ENCODE data around the gene PTPN2.

The PTPN2 gene

DNA sequence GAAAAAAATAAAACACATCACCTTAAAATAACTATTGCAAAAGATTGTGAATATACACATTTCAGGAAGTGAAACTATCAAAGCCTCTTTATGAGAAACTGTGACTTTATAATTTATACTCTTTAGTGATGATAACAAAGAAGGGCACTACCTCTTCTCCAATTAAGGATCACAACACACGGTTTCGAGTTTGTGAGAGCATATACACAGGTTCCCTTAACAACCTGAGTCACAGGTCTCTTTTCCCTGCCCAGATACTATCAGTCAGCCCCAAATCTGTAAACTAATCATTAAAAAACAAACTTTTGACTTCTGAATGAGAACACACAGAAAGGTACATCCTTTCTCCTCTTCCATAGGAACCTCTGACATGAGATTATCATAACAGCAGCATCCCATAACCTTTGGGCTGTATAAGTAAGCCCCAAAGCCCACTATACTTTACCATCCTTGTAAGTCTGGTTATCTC is 44.9 kb downstream of the PTPN2 start:
- Histone ChIP-seq H3K79me2 (ENCODE audit: insufficient read depth, low read length) (peaks cover 19% of the 10 kb centered on the region), H3K27me3 (ENCODE audit: low read length) (no peaks in the 10 kb centered on the region), H4K20me1 (ENCODE audit: low read depth, low read length) (peaks cover 8% of the 10 kb centered on the region), H3K9me2 (replicated peaks; ENCODE audit: insufficient read depth, low read length) (no peaks in the 10 kb centered on the region), H3K9ac (ENCODE audit: low read length) (no peak overlapping the region), H2AFZ (ENCODE audit: low read depth, low read length, severe bottlenecking) (no peak overlapping the region), H3K9me3 (ENCODE audit: insufficient read depth, low read length) (no peaks in the 10 kb centered on the region), H3F3A (ENCODE audit: insufficient read depth) (peaks cover 10% of the 10 kb centered on the region), H3K36me3 (ENCODE audit: low read length) (0 out of 2 replicates have a peak, but pooled peaks cover 2% of the 10 kb centered on the region), H3K4me2 (ENCODE audit: low read depth, low read length, poor library complexity, severe bottlenecking) (peak overlapping the region; percentile 59), H3K4me3 (ENCODE audit: insufficient read depth, low read length, poor library complexity, severe bottlenecking) (peak overlapping the region; percentile 17), H3K27ac (ENCODE audit: low read depth, low read length) (peak overlapping the region; percentile 60)
- no peak for TF ChIP-seq EZH2phosphoT487 (conservative IDR thresholded peaks at IDR 0.05; ENCODE audit: low read length)

DNA sequence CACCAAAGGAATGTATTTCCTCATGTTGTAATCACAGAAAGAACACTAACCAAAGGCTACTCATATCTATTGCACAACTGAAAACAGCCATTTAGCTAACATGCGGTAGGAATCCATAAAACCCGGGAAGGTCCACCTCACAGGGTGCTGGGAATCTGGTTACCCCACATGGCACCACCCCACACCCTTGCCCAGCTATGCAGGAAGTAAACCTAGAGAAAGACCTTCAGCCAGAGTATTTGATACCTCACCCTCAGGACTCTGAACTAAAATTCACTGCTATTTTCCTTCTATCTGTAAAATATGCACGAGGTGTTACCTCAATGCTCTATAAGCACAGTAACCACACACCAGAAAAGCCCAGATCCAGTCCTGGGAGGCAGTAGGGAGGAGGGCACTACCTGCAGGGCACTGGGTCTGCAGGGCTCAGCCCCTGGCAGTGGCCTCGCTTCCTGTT is 45.8 kb downstream of the PTPN2 start:
- H2AFZ ChIP-seq (ENCODE audit: low read depth, low read length, severe bottlenecking) = no peak overlapping the region
- TF ChIP-seq EZH2phosphoT487 (conservative IDR thresholded peaks at IDR 0.05; ENCODE audit: low read length) = no peak
- TF ChIP-seq, protein P1, sequence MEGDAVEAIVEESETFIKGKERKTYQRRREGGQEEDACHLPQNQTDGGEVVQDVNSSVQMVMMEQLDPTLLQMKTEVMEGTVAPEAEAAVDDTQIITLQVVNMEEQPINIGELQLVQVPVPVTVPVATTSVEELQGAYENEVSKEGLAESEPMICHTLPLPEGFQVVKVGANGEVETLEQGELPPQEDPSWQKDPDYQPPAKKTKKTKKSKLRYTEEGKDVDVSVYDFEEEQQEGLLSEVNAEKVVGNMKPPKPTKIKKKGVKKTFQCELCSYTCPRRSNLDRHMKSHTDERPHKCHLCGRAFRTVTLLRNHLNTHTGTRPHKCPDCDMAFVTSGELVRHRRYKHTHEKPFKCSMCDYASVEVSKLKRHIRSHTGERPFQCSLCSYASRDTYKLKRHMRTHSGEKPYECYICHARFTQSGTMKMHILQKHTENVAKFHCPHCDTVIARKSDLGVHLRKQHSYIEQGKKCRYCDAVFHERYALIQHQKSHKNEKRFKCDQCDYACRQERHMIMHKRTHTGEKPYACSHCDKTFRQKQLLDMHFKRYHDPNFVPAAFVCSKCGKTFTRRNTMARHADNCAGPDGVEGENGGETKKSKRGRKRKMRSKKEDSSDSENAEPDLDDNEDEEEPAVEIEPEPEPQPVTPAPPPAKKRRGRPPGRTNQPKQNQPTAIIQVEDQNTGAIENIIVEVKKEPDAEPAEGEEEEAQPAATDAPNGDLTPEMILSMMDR (IDR thresholded peaks at IDR 0.05; ENCODE audit: insufficient read depth, low read length, poor library complexity, severe bottlenecking) = no peak
- H3K9me2 ChIP-seq (replicated peaks; ENCODE audit: insufficient read depth, low read length) = no peaks in the 10 kb centered on the region
- H3K27me3 ChIP-seq (ENCODE audit: low read length) = no peaks in the 10 kb centered on the region
- peaks cover 10% of the 10 kb centered on the region for H3F3A ChIP-seq (ENCODE audit: insufficient read depth)
- H3K27ac ChIP-seq (ENCODE audit: low read depth, low read length) = peak overlapping the region; percentile 24; the same call in 1 of the 2 replicates
- peaks cover 8% of the 10 kb centered on the region for H4K20me1 ChIP-seq (ENCODE audit: low read depth, low read length)
- peak overlapping the region; percentile 28 for H3K4me3 ChIP-seq (ENCODE audit: insufficient read depth, low read length, poor library complexity, severe bottlenecking)
- peak overlapping the region; percentile 59 for H3K4me2 ChIP-seq (ENCODE audit: low read depth, low read length, poor library complexity, severe bottlenecking)
- H3K79me2 ChIP-seq (ENCODE audit: insufficient read depth, low read length) = peaks cover 14% of the 10 kb centered on the region
- 0 out of 2 replicates have a peak, but pooled peaks cover 2% of the 10 kb centered on the region for H3K36me3 ChIP-seq (ENCODE audit: low read length)
- H3K9ac ChIP-seq (ENCODE audit: low read length) = no peak overlapping the region
- no peaks in the 10 kb centered on the region for H3K9me3 ChIP-seq (ENCODE audit: insufficient read depth, low read length)

DNA sequence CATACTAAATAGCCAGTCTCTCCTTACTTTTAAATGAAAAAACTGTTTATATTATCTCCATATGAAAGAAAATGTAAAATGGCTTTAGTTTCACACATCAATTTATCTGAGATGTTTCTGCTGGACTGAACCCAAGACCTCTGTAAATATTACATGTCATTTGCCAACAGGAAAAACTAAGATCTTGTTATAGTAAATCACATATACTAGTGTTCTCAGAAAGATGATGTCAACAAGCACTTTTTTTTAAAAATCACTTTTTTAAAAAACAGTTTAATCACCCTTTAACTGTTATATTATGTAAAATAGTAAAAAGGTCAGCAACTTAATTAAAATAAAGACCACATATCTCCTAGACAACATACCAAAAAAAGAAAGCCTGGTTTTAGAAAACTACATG is 46.3 kb downstream of the PTPN2 start:
- peaks cover 8% of the 10 kb centered on the region for H4K20me1 ChIP-seq (ENCODE audit: low read depth, low read length)

DNA sequence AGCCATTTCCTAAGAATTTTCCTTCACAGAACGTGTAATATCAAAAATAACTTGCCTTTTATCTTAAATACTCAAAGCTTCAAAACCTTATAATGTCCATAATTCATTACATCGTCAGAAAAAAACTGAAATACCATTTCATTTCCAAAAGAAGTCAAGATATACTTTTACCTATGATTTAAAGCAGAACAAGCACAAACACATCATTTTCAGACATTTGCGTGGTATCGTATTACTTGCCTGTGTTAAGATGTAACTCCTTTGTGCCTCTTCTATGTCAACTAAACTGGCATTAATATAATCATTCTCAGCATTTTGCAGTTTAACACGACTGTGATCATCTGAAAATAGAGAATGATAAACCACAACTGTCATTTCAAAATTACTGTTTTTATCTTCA is 47.5 kb downstream of the PTPN2 start:
- peaks cover 8% of the 10 kb centered on the region for H4K20me1 ChIP-seq (ENCODE audit: low read depth, low read length)
- peaks cover 14% of the 10 kb centered on the region for H3K79me2 ChIP-seq (ENCODE audit: insufficient read depth, low read length)
- no peak overlapping the region for H3K9ac ChIP-seq (ENCODE audit: low read length)
- H3K27ac ChIP-seq (ENCODE audit: low read depth, low read length) = no peak overlapping the region
- peaks cover 10% of the 10 kb centered on the region for H3F3A ChIP-seq (ENCODE audit: insufficient read depth)
- H3K4me2 ChIP-seq (ENCODE audit: low read depth, low read length, poor library complexity, severe bottlenecking) = no peak overlapping the region
- no peaks in the 10 kb centered on the region for H3K27me3 ChIP-seq (ENCODE audit: low read length)
- no peak for TF ChIP-seq EZH2phosphoT487 (conservative IDR thresholded peaks at IDR 0.05; ENCODE audit: low read length)
- TF ChIP-seq, protein P1 (IDR thresholded peaks at IDR 0.05; ENCODE audit: insufficient read depth, low read length, poor library complexity, severe bottlenecking) = no peak
- no peaks in the 10 kb centered on the region for H3K9me2 ChIP-seq (replicated peaks; ENCODE audit: insufficient read depth, low read length)
- no peak overlapping the region for H3K4me3 ChIP-seq (ENCODE audit: insufficient read depth, low read length, poor library complexity, severe bottlenecking)
- H2AFZ ChIP-seq (ENCODE audit: low read depth, low read length, severe bottlenecking) = no peak overlapping the region
- no peaks in the 10 kb centered on the region for H3K9me3 ChIP-seq (ENCODE audit: insufficient read depth, low read length)
- 0 out of 2 replicates have a peak, but pooled peaks cover 2% of the 10 kb centered on the region for H3K36me3 ChIP-seq (ENCODE audit: low read length)

More for the DNA sequence above, 46.3 kb downstream of the PTPN2 start:
- TF ChIP-seq, protein P1 (IDR thresholded peaks at IDR 0.05; ENCODE audit: insufficient read depth, low read length, poor library complexity, severe bottlenecking) = no peak
- TF ChIP-seq EZH2phosphoT487 (conservative IDR thresholded peaks at IDR 0.05; ENCODE audit: low read length) = no peak
- H3K4me3 ChIP-seq (ENCODE audit: insufficient read depth, low read length, poor library complexity, severe bottlenecking) = no peak overlapping the region
- peaks cover 14% of the 10 kb centered on the region for H3K79me2 ChIP-seq (ENCODE audit: insufficient read depth, low read length)
- peaks cover 10% of the 10 kb centered on the region for H3F3A ChIP-seq (ENCODE audit: insufficient read depth)
- H3K36me3 ChIP-seq (ENCODE audit: low read length) = 0 out of 2 replicates have a peak, but pooled peaks cover 2% of the 10 kb centered on the region
- H2AFZ ChIP-seq (ENCODE audit: low read depth, low read length, severe bottlenecking) = no peak overlapping the region
- H3K27me3 ChIP-seq (ENCODE audit: low read length) = no peaks in the 10 kb centered on the region
- H3K9me3 ChIP-seq (ENCODE audit: insufficient read depth, low read length) = no peaks in the 10 kb centered on the region
- H3K27ac ChIP-seq (ENCODE audit: low read depth, low read length) = no peak overlapping the region
- no peaks in the 10 kb centered on the region for H3K9me2 ChIP-seq (replicated peaks; ENCODE audit: insufficient read depth, low read length)
- peak overlapping the region; percentile 59 for H3K4me2 ChIP-seq (ENCODE audit: low read depth, low read length, poor library complexity, severe bottlenecking)
- H3K9ac ChIP-seq (ENCODE audit: low read length) = no peak overlapping the region

Data from SU-DHL-6 (cell line).